HEK293 (cell line): Measurements from ENCODE around the gene TSC22D3.

Experiments used
- CTCF ChIP-seq: fragments of 450-650 bp; formaldehyde crosslinking; IDR thresholded peaks from 2 replicates; pipeline ENCODE4 v1.5.1; 2016; ENCODE audit warnings: missing biosample characterization, missing genetic modification characterization
- SETDB1 ChIP-seq: IDR thresholded peaks from one replicate; pipeline ENCODE4 v1.6.1; 2017; ENCODE audit warnings: mild to moderate bottlenecking, low read length, moderate library complexity, mixed read lengths; ENCODE audit not compliant: insufficient read length
- TSHZ1 ChIP-seq: fragments of 450-650 bp; formaldehyde crosslinking; IDR thresholded peaks from 2 replicates; pipeline ENCODE4 v1.5.1; 2016; ENCODE audit warnings: missing biosample characterization, missing genetic modification characterization, borderline replicate concordance
- ZNF274 ChIP-seq, 2 experiments: fragments of 200-500 bp in 1 of 2; fragments of 450-650 bp in 1 of 2; sonication (Bioruptor generic) in 1 of 2; formaldehyde crosslinking in 1 of 2; IDR thresholded peaks; 2 replicates each; pipeline versions ENCODE4 v1.5.1 to v1.6.1; 2014 to 2016; ENCODE audit warnings: borderline replicate concordance in 1 of 2, inconsistent platforms in 1 of 2, low read length in 1 of 2, missing biosample characterization in 1 of 2, missing genetic modification characterization in 1 of 2
- ZNF621 ChIP-seq: fragments of 450-650 bp; formaldehyde crosslinking; IDR thresholded peaks from 2 replicates; pipeline ENCODE4 v1.5.1; 2017; ENCODE audit warnings: missing biosample characterization, missing genetic modification characterization
- ZNF626 ChIP-seq: fragments of 450-650 bp; sonication (Bioruptor Pico); formaldehyde crosslinking; IDR thresholded peaks from 2 replicates; pipeline ENCODE4 v1.5.1; 2018; ENCODE audit warnings: missing biosample characterization, missing genetic modification characterization, inconsistent platforms

DNA sequence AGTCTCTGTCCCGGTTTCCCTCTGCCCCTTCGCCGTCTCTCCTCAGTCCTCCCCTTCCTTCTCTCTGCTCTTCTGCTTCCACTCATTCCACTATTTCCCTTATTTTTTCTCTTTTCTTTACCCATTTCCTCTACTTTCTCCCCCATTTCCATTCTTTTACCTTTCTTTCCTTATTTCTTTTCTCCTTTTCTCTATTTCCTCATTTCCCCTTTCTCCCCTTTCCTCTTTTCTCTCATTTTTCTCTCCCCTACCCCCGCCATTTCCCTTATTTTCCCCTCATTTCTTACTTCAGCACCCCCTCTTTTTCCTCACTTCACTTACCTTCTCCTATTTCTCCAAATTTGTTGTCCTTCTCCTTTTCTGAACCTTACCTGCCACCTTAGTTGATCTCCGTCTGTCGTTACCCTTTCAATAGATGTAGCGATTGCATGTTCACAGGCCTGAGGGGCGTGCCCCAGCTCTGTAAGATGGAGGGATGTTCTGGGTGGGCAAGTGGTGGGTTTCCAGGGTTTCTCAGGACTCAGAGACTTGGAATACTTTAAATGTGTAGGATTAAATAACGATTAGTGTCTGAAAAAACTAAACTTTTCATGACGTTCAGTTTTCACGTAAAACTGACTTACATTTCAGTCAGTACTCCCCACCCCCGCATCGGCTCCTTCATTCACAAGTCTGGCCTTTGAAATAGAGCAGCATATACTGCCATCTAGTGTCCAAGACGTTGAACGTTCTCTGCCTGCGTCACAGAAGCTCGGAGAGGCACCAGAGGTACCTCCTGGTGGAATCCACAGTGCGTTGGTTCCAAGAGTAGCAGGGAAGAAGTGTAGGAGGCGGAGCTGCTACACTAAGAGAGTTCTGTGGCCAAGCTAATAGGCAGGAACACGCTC, 1.3 kb upstream of the TSC22D3 start:
- TF ChIP-seq SETDB1 (no peak), ZNF626 (no peak), TSHZ1 (no peak), ZNF274 (IDR thresholded peaks at IDR 0.05; ENCODE audit: low read length) (no peak), ZNF274 (tag by site-specific recombination; IDR thresholded peaks at IDR 0.05; ENCODE audit: borderline replicate concordance) (no peak), CTCF (tag by site-specific recombination) (peak; percentile 87), ZNF621 (no peak)
